Measurements from ENCODE around the gene ZNF283.

- no peak for TF ChIP-seq SPI1 (IDR thresholded peaks at IDR 0.05; ENCODE audit: borderline replicate concordance, low read depth, low read length)
- TF ChIP-seq POLR2AphosphoS5 (IDR thresholded peaks at IDR 0.05; ENCODE audit: control insufficient read depth, insufficient read depth, low read depth, low read length) = no peak
- no peak for TF ChIP-seq CBFA2T2 (conservative IDR thresholded peaks at IDR 0.05)
- TF ChIP-seq MAX (CRISPR knock-in tag; IDR thresholded peaks at IDR 0.05) = no peak
- no peak for TF ChIP-seq KHSRP (IDR thresholded peaks at IDR 0.05)
Measured at GRCh38 chr19:43842007-43842406, 14.9 kb downstream of the ZNF283 start.

Measured in K562 (cell line).